ENCODE data around the gene PGLYRP2.
"Not testable (repeated sequence)": the region's sequence is repeated elsewhere in the genome, so short reads cannot be mapped to it uniquely, and the experiment has no call there.

PGLYRP2 gene

GRCh38 chr19:15516363-15516762, 37.1 kb upstream of the PGLYRP2 start:
- CTCF ChIA-PET: no interaction called here

GRCh38 chr19:15515227-15515625, 35.9 kb upstream of the PGLYRP2 start:
- CTCF ChIA-PET, POLR2A ChIA-PET: not testable (repeated sequence)

More at GRCh38 chr19:15516363-15516762, 37.1 kb upstream of the PGLYRP2 start:
- TF ChIP-seq SP1 (IDR thresholded peaks at IDR 0.05) (no peak), SUZ12 (IDR thresholded peaks at IDR 0.05) (no peak), L3MBTL2 (conservative IDR thresholded peaks at IDR 0.05) (no peak), FOXM1 (IDR thresholded peaks at IDR 0.05; ENCODE audit: borderline replicate concordance) (no peak), PKNOX1 (IDR thresholded peaks at IDR 0.05) (no peak), ARNT (IDR thresholded peaks at IDR 0.05) (no peak), CTBP1 (IDR thresholded peaks at IDR 0.05; ENCODE audit: borderline replicate concordance) (no peak), ZNF384 (IDR thresholded peaks at IDR 0.05) (no peak), TARDBP (IDR thresholded peaks at IDR 0.05) (no peak), BHLHE40 (IDR thresholded peaks at IDR 0.05; ENCODE audit: borderline replicate concordance) (no peak), ELF4 (IDR thresholded peaks at IDR 0.05) (no peak), NFRKB (IDR thresholded peaks at IDR 0.05) (no peak), FOXA1 (IDR thresholded peaks at IDR 0.05) (no peak), HDGF (IDR thresholded peaks at IDR 0.05; ENCODE audit: borderline replicate concordance) (no peak), FOXK2 (IDR thresholded peaks at IDR 0.05) (no peak), LEF1 (IDR thresholded peaks at IDR 0.05; ENCODE audit: borderline replicate concordance) (no peak)
- DNase-seq (ENCODE audit: extremely low spot score): no peak
- POLR2A ChIA-PET: no interaction called here

GRCh38 chr19:15511671-15512424, 32.5 kb upstream of the PGLYRP2 start:
- POLR2A ChIA-PET: no interaction called here
- CTCF ChIA-PET: no interaction called here
- TF ChIP-seq FOXA1 (IDR thresholded peaks at IDR 0.05): no peak
- TF ChIP-seq SUZ12 (IDR thresholded peaks at IDR 0.05): no peak
- no peak for TF ChIP-seq ARNT (IDR thresholded peaks at IDR 0.05)
- no peak for TF ChIP-seq NFRKB (IDR thresholded peaks at IDR 0.05)
- no peak for TF ChIP-seq SP1 (IDR thresholded peaks at IDR 0.05)
- DNase-seq (ENCODE audit: extremely low spot score): no peak

More at GRCh38 chr19:15515227-15515625, 35.9 kb upstream of the PGLYRP2 start:
- not testable (repeated sequence) for DNase-seq (ENCODE audit: extremely low spot score)

GRCh38 chr19:15508035-15508710, 28.9 kb upstream of the PGLYRP2 start, which contains the start of gene CYP4F22:
Gene CYP4F22, plus strand, starts transcription at chr19:15508525. Its CDS starts 16,812 bp downstream, at chr19:15525337.
- DNase-seq (ENCODE audit: extremely low spot score): peak; percentile 32
- ChIA-PET POLR2A (no interaction called here), CTCF (no interaction called here)
- TF ChIP-seq SUZ12 (IDR thresholded peaks at IDR 0.05) (no peak), LEF1 (IDR thresholded peaks at IDR 0.05; ENCODE audit: borderline replicate concordance) (no peak)

GRCh38 chr19:15507068-15508034, 28.1 kb upstream of the PGLYRP2 start:
- TF ChIP-seq L3MBTL2 (conservative IDR thresholded peaks at IDR 0.05): 0 out of 2 replicates have a peak, but pooled peaks have one; percentile 9
- no peak for TF ChIP-seq FOXM1 (IDR thresholded peaks at IDR 0.05; ENCODE audit: borderline replicate concordance)
- ChIA-PET CTCF (interaction anchor here (1.0 kb wide), 1 partner anchor 128 kb away, joined by 3 read pairs; the partner anchor contains the start of gene AKAP8), POLR2A (interaction anchor here (0.6 to 0.8 kb wide), 2 partner anchors 15 to 88 kb away, joined by 3 to 4 read pairs; partner anchors contain the start of gene AKAP8L)
- DNase-seq (ENCODE audit: extremely low spot score): no peak

- ChIA-PET CTCF (interaction anchor here (1.0 kb wide), 1 partner anchor 127 kb away, joined by 3 read pairs; the partner anchor contains the start of gene AKAP8), POLR2A (interaction anchor here (0.8 kb wide), 1 partner anchor 16 kb away, joined by 4 read pairs; no protein-coding TSS in a partner anchor)
- TF ChIP-seq FOXK2 (IDR thresholded peaks at IDR 0.05): no peak
- no peak for TF ChIP-seq FOXM1 (IDR thresholded peaks at IDR 0.05; ENCODE audit: borderline replicate concordance)
- TF ChIP-seq SP1 (IDR thresholded peaks at IDR 0.05): no peak
- no peak for TF ChIP-seq PKNOX1 (IDR thresholded peaks at IDR 0.05)
- no peak for TF ChIP-seq HDGF (IDR thresholded peaks at IDR 0.05; ENCODE audit: borderline replicate concordance)
Measured at GRCh38 chr19:15506074-15506571, 26.8 kb upstream of the PGLYRP2 start.

GRCh38 chr19:15502264-15502663, 23.0 kb upstream of the PGLYRP2 start:
- ChIA-PET POLR2A (no interaction called here), CTCF (no interaction called here)
- TF ChIP-seq NFRKB (IDR thresholded peaks at IDR 0.05): no peak
- no peak for TF ChIP-seq L3MBTL2 (conservative IDR thresholded peaks at IDR 0.05)
- TF ChIP-seq ELF4 (IDR thresholded peaks at IDR 0.05): no peak
- TF ChIP-seq SP1 (IDR thresholded peaks at IDR 0.05): no peak
- no peak for TF ChIP-seq HDGF (IDR thresholded peaks at IDR 0.05; ENCODE audit: borderline replicate concordance)
- TF ChIP-seq LEF1 (IDR thresholded peaks at IDR 0.05; ENCODE audit: borderline replicate concordance): no peak
- no peak for DNase-seq (ENCODE audit: extremely low spot score)

More at GRCh38 chr19:15506074-15506571, 26.8 kb upstream of the PGLYRP2 start:
- no peak for DNase-seq (ENCODE audit: extremely low spot score)

Measured in HEK293T (cell line).